ENCODE measurements around the gene STUB1. TPM values are rescaled to one million over a fixed set of nuclear protein-coding genes. Genes with fewer than 3 reads are reported as not detected.

Gene STUB1
- total RNA-seq, 1 experiment from 2014 or later, result 126 TPM

Other genes with a start within 250 kb of the STUB1 start
- 50.9 to 69.7 TPM (median 68.7 TPM) in 5 replicates for gene CAPN15, start 152.7 kb upstream of the STUB1 start, total RNA-seq (2022; extraction: Qiagen RNA extraction)
- 0.14 to 0.22 TPM (median 0.16 TPM) in 5 replicates for gene PRR35, start 120.0 kb upstream of the STUB1 start, total RNA-seq (2022; extraction: Qiagen RNA extraction)
- gene NHLRC4, start 113.4 kb upstream of the STUB1 start, total RNA-seq (2022; extraction: Qiagen RNA extraction), result 0.17 to 0.32 TPM (median 0.23 TPM) in 5 replicates
- 30.4 to 41.6 TPM (median 38.8 TPM) in 5 replicates for gene PIGQ, start 110.4 kb upstream of the STUB1 start, total RNA-seq (2022; extraction: Qiagen RNA extraction)
- gene RAB40C, start 90.3 kb upstream of the STUB1 start, total RNA-seq (2022; extraction: Qiagen RNA extraction), result 14.8 to 19.3 TPM (median 17.6 TPM) in 5 replicates
- gene WFIKKN1, start 49.4 kb upstream of the STUB1 start, total RNA-seq (2022; extraction: Qiagen RNA extraction), result 0.10 to 0.23 TPM (median 0.18 TPM) in 5 replicates
- 63.7 to 140 TPM (median 135 TPM) in 5 replicates for gene METTL26, start 44.1 kb upstream of the STUB1 start, total RNA-seq (2022; extraction: Qiagen RNA extraction)
- gene MCRIP2, start 38.6 kb upstream of the STUB1 start, total RNA-seq (2022; extraction: Qiagen RNA extraction), result 18.5 to 43.3 TPM (median 40.9 TPM) in 5 replicates
- gene WDR90, start 31.0 kb upstream of the STUB1 start, total RNA-seq (2022; extraction: Qiagen RNA extraction), result 18.5 to 27.3 TPM (median 24.3 TPM) in 5 replicates
- gene RHOT2, start 12.3 kb upstream of the STUB1 start, total RNA-seq (2022; extraction: Qiagen RNA extraction), result 70.8 to 97.1 TPM (median 87.4 TPM) in 5 replicates
- 0.63 to 1.6 TPM (median 1.1 TPM) in 5 replicates for gene RHBDL1, start 4.7 kb upstream of the STUB1 start, total RNA-seq (2022; extraction: Qiagen RNA extraction)
- gene JMJD8, start 3.9 kb downstream of the STUB1 start, total RNA-seq (2022; extraction: Qiagen RNA extraction), result 73.2 to 80.1 TPM (median 77.6 TPM) in 5 replicates
- gene WDR24, start 10.0 kb downstream of the STUB1 start, total RNA-seq (2022; extraction: Qiagen RNA extraction), result 5.3 to 6.9 TPM (median 6.1 TPM) in 5 replicates
- 11.9 to 16.3 TPM (median 12.7 TPM) in 5 replicates for gene FBXL16, start 25.4 kb downstream of the STUB1 start, total RNA-seq (2022; extraction: Qiagen RNA extraction)
- gene METRN, start 34.7 kb downstream of the STUB1 start, total RNA-seq (2022; extraction: Qiagen RNA extraction), result 58.6 to 221 TPM (median 196 TPM) in 5 replicates
- 23.4 to 64.7 TPM (median 56.5 TPM) in 5 replicates for gene ANTKMT, start 40.7 kb downstream of the STUB1 start, total RNA-seq (2022; extraction: Qiagen RNA extraction)
- 5.0 to 6.3 TPM (median 5.8 TPM) in 5 replicates for gene CCDC78, start 46.0 kb downstream of the STUB1 start, total RNA-seq (2022; extraction: Qiagen RNA extraction)
- gene HAGHL, start 46.7 kb downstream of the STUB1 start, total RNA-seq (2022; extraction: Qiagen RNA extraction), result 16.0 to 19.2 TPM (median 18.8 TPM) in 5 replicates
- gene CIAO3, start 60.6 kb downstream of the STUB1 start, total RNA-seq (2022; extraction: Qiagen RNA extraction), result 25.8 to 31.1 TPM (median 27.7 TPM) in 5 replicates
- 2.5 to 4.0 TPM (median 3.1 TPM) in 5 replicates for gene MSLN, start 80.3 kb downstream of the STUB1 start, total RNA-seq (2022; extraction: Qiagen RNA extraction)
- 36.3 to 54.3 TPM (median 50.8 TPM) in 5 replicates for gene RPUSD1, start 108.0 kb downstream of the STUB1 start, total RNA-seq (2022; extraction: Qiagen RNA extraction)
- 16.6 to 25.7 TPM (median 24.4 TPM) in 5 replicates for gene CHTF18, start 108.2 kb downstream of the STUB1 start, total RNA-seq (2022; extraction: Qiagen RNA extraction)
- gene GNG13, start 120.3 kb downstream of the STUB1 start, total RNA-seq (2022; extraction: Qiagen RNA extraction), result 0.14 TPM in 1 of 5 replicates, not detected in the others

Data from A549 treated with Hydrocortisone at 1 μM for 4 hours (cell line).